Endodermal cell (in vitro differentiated cells): ENCODE measurements around the gene PFN3. TPM values are rescaled to one million over a fixed set of nuclear protein-coding genes. Genes with fewer than 3 reads are reported as not detected.

ENCODE experiments used
- DNase-seq: peaks from one replicate; pipeline ENCODE4 v3.0.0-alpha.2; 2017
- H3K27ac ChIP-seq: 2 replicates; pipeline ENCODE4 v1.5.1; 2013; ENCODE audit warnings: mild to moderate bottlenecking, low read depth, low read length, moderate library complexity
- H3K27me3 ChIP-seq: 2 replicates; pipeline ENCODE4 v1.6.1; 2013; ENCODE audit warnings: mild to moderate bottlenecking, low read length, moderate library complexity; ENCODE audit not compliant: insufficient read depth, control insufficient read depth, poor library complexity, severe bottlenecking
- H3K36me3 ChIP-seq: 2 replicates; pipeline ENCODE4 v1.7.0; 2013; ENCODE audit warnings: mild to moderate bottlenecking, low read length, moderate library complexity; ENCODE audit not compliant: control insufficient read depth, insufficient read depth
- H3K4me1 ChIP-seq: one replicate; pipeline ENCODE4 v1.7.0; 2013; ENCODE audit warnings: low read length; ENCODE audit not compliant: control insufficient read depth, insufficient read depth
- H3K4me3 ChIP-seq: 2 replicates; pipeline ENCODE4 v1.5.1; 2013; ENCODE audit warnings: mild to moderate bottlenecking, low read length, moderate library complexity
- H3K9ac ChIP-seq: 2 replicates; pipeline ENCODE4 v1.6.1; 2013; ENCODE audit warnings: mild to moderate bottlenecking, low read length, moderate library complexity; ENCODE audit not compliant: poor library complexity, severe bottlenecking; ENCODE audit errors: extremely low read depth
- H3K9me3 ChIP-seq: 2 replicates; pipeline ENCODE4 v1.6.1; 2013; ENCODE audit warnings: mild to moderate bottlenecking, low read length, moderate library complexity; ENCODE audit not compliant: control insufficient read depth
- H3K27ac Mint-ChIP-seq: 2 replicates; pipeline ENCODE4 v1.8.0; 2020; ENCODE audit warnings: mixed read lengths
- H3K27me3 Mint-ChIP-seq: 2 replicates; pipeline ENCODE4 v1.8.0; 2021; ENCODE audit warnings: mild to moderate bottlenecking, mixed read lengths; ENCODE audit not compliant: insufficient read depth
- H3K36me3 Mint-ChIP-seq: 2 replicates; pipeline ENCODE4 v1.8.0; 2020; ENCODE audit warnings: low read depth, mixed read lengths
- H3K4me1 Mint-ChIP-seq: 2 replicates; pipeline ENCODE4 v1.8.0; 2020; ENCODE audit warnings: mixed read lengths
- H3K4me3 Mint-ChIP-seq: 2 replicates; pipeline ENCODE4 v1.8.0; 2020; ENCODE audit warnings: mild to moderate bottlenecking, moderate library complexity, mixed read lengths
- H3K9me3 Mint-ChIP-seq: 2 replicates; pipeline ENCODE4 v1.8.0; 2020; ENCODE audit warnings: mild to moderate bottlenecking, mixed read lengths
- WGBS, 2 experiments: methylation state at CpG; one replicate each; pipeline versions ENCODE4 v1.1.5 to v1.1.7; 2013; ENCODE audit warnings: missing lambda C conversion rate in 2 of 2, mixed read lengths in 1 of 2; ENCODE audit not compliant: insufficient coverage in 1 of 2, insufficient read length in 1 of 2; 5-methylcytosine and 5-hydroxymethylcytosine counted together
- total RNA-seq, 2 donors: library from RNA; stranded (reverse); fragmentation: NEBNext Ultra II Directional in 1 of 2; extraction: Animal tissue kit (Norgen Biotek cat#: 25700) in 1 of 2; gene quantifications; 2 replicates in 1 of 2; 3 replicates in 1 of 2; pipeline ENCODE4 v1.2.1, GENCODE V29; 2021
- TF ChIP-seq, protein P1 (sequence below): fragments of 200-600 bp; sonication (generic); conservative IDR thresholded peaks from 2 replicates; pipeline ENCODE4 v1.5.0; 2021; ENCODE audit warnings: antibody characterized with exemption, mild to moderate bottlenecking

PFN3 gene
- total RNA-seq, 2 donors from 2014 or later: not detected

DNA sequence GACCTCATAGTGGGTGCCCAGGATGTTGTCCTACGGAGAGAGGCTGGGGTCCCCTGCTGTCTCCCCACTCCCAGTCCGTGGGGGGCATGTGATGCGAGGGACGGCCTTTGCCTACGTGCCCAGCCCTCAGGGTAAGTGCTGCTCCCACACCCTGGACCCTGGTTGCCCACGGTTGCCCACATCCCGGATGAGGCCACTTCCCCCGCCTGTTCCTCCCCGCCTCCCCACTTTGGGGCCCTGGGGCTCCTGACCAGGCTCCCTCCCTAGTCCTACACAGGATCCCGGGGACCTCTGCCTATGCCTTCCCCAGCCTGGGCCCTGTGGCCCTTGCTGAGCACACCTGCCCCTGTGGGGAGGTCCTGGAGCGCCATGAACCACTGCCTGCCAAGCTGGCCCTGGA lies 14.7 kb downstream of the PFN3 start:
- peaks cover 41% of the 10 kb centered on the region for H3K27me3 Mint-ChIP-seq
- no peak overlapping the region for H3K27ac ChIP-seq
- no peak overlapping the region for H3K4me3 ChIP-seq
- H3K4me1 ChIP-seq: no peaks in the 10 kb centered on the region
- H3K9me3 ChIP-seq: no peaks in the 10 kb centered on the region
- no peaks in the 10 kb centered on the region for H3K36me3 ChIP-seq
- no peaks in the 10 kb centered on the region for H3K36me3 Mint-ChIP-seq
- 85 to 93% methylated on average over 3 to 11 of the region's 11 CpGs for WGBS, 2 experiments
- H3K27ac Mint-ChIP-seq: no peak overlapping the region
- DNase-seq: no peak
- H3K4me3 Mint-ChIP-seq: no peak overlapping the region
- H3K27me3 ChIP-seq: peaks cover 17% of the 10 kb centered on the region
- H3K9ac ChIP-seq: no peak overlapping the region
- TF ChIP-seq, protein P1, sequence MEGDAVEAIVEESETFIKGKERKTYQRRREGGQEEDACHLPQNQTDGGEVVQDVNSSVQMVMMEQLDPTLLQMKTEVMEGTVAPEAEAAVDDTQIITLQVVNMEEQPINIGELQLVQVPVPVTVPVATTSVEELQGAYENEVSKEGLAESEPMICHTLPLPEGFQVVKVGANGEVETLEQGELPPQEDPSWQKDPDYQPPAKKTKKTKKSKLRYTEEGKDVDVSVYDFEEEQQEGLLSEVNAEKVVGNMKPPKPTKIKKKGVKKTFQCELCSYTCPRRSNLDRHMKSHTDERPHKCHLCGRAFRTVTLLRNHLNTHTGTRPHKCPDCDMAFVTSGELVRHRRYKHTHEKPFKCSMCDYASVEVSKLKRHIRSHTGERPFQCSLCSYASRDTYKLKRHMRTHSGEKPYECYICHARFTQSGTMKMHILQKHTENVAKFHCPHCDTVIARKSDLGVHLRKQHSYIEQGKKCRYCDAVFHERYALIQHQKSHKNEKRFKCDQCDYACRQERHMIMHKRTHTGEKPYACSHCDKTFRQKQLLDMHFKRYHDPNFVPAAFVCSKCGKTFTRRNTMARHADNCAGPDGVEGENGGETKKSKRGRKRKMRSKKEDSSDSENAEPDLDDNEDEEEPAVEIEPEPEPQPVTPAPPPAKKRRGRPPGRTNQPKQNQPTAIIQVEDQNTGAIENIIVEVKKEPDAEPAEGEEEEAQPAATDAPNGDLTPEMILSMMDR: no peak
- peaks cover 5% of the 10 kb centered on the region for H3K4me1 Mint-ChIP-seq
- H3K9me3 Mint-ChIP-seq: no peaks in the 10 kb centered on the region

- Mint-ChIP-seq H3K4me3 (no peak within 1 kb of the TSS), H3K27me3 (peaks cover 28% of the 10 kb centered on the region), H3K4me1 (peaks cover 5% of the 10 kb centered on the region), H3K36me3 (no peaks in the 10 kb centered on the region), H3K27ac (no peak within 1 kb of the TSS), H3K9me3 (no peaks in the 10 kb centered on the region)
- Histone ChIP-seq H3K9ac (no peak within 1 kb of the TSS), H3K4me1 (no peaks in the 10 kb centered on the region), H3K4me3 (no peak within 1 kb of the TSS), H3K27ac (no peak within 1 kb of the TSS), H3K36me3 (no peaks in the 10 kb centered on the region), H3K27me3 (peaks cover 6% of the 10 kb centered on the region), H3K9me3 (no peaks in the 10 kb centered on the region)
- TF ChIP-seq, protein P1: no peak
- no peak for DNase-seq
- 88 to 90% methylated on average over 3 to 4 of the region's 4 CpGs for WGBS, 2 experiments
Measured at GRCh38 chr5:177384134-177384533, 16.3 kb downstream of the PFN3 start, which contains the start of gene SLC34A1. TSS of gene SLC34A1 (plus strand) at chr5:177384434. CDS start at chr5:177385742, 1,308 bp downstream.

DNA sequence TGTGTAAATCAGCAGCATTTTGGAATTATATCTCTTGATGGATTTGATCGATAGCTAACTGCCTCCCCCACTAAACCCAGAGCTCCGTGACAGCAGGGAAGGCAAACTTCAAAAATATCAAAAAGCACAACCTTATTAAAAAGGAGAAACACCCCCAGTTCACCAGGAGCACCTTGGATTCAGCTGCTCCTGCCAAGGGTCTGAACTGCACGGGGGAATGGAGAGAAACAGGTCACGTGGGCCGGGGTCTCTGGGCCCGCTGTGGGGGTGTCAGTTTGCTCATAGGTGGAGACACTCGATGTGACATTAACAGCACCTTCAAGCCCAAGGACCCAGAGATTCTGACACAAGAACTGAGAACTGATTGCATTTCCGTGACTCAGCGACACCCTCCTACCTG lies 17.3 kb downstream of the PFN3 start:
- H3K36me3 ChIP-seq: no peaks in the 10 kb centered on the region
- H3K27me3 ChIP-seq: no peaks in the 10 kb centered on the region
- H3K9ac ChIP-seq: no peak overlapping the region
- no peak for DNase-seq
- Mint-ChIP-seq H3K27ac (no peak overlapping the region), H3K9me3 (no peaks in the 10 kb centered on the region), H3K4me1 (peaks cover 5% of the 10 kb centered on the region), H3K27me3 (peaks cover 18% of the 10 kb centered on the region), H3K36me3 (no peaks in the 10 kb centered on the region), H3K4me3 (no peak overlapping the region)
- WGBS, 2 experiments: 91 to 93% methylated on average over 7 to 9 of the region's 9 CpGs
- H3K4me3 ChIP-seq: no peak overlapping the region
- no peaks in the 10 kb centered on the region for H3K4me1 ChIP-seq
- TF ChIP-seq, protein P1: no peak
- no peak overlapping the region for H3K27ac ChIP-seq
- H3K9me3 ChIP-seq: no peaks in the 10 kb centered on the region
